ENCODE measurements around the gene ANKRD17. TPM values are rescaled to one million over a fixed set of nuclear protein-coding genes. Genes with fewer than 3 reads are reported as not detected.

Gene ANKRD17
- total and polyA plus RNA-seq, 9 of the 15 experiments (the other 6 are each of a cell fraction or from before 2014, with no cell fraction given) = 25.5 to 86.9 (median 52.2) TPM

DNA sequence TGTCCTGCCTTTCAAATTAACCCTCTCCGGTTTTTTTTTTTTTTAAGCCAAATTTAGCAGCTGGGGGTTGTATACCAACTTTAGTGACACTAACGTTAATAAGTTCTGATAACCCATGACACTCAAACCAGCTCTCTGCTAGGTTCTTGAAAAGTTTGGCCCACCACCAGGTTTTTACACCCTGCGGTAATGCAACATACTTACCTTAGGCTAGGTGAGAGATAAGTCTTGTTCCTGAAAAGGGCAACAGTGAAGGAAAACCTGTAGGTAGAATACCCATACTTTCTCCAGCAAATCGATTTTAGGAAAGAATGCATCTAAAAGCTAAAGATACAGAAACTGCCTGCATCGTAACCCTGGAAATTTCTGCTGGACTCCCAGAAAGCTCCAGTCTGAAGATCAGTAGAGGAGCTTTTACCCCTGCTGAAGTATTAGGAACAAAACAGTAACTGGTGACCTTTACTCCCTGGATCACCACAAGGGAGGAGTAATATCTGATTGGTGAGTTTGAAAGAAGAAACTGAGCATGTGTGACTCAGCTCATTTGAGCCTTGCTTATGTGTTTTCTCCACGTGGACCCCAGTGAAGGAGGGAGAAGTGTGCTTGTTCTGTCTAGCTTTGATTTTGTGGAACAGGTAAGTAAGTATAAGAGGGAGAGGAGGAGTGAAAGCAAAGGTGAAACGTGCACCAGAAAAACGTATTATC lies 154.6 kb downstream of the ANKRD17 start (continued):
- TF ChIP-seq ZBTB8A (IDR thresholded peaks at IDR 0.05; ENCODE audit: partially characterized antibody) (no peak), ZFP1 (CRISPR knock-in tag; IDR thresholded peaks at IDR 0.05) (no peak), HDGF (IDR thresholded peaks at IDR 0.05) (no peak), PHB (CRISPR knock-in tag; IDR thresholded peaks at IDR 0.05) (no peak), HNRNPL (IDR thresholded peaks at IDR 0.05; ENCODE audit: low read depth, low read length) (no peak), PHF20 (IDR thresholded peaks at IDR 0.05; ENCODE audit: partially characterized antibody) (no peak), HMGXB4 (CRISPR knock-in tag; IDR thresholded peaks at IDR 0.05) (no peak), PKNOX1 (IDR thresholded peaks at IDR 0.05) (no peak), PHF8 (IDR thresholded peaks at IDR 0.05; ENCODE audit: borderline replicate concordance, low read length) (no peak), MAFK (IDR thresholded peaks at IDR 0.05; ENCODE audit: low read length) (peak; percentile 60; the same call in 1 of the 2 replicates), ZFP36 (IDR thresholded peaks at IDR 0.05; ENCODE audit: low read depth, low read length, partially characterized antibody) (no peak), DPF2 (IDR thresholded peaks at IDR 0.05) (peak; percentile 60), KAT7 (CRISPR knock-in tag; IDR thresholded peaks at IDR 0.05; ENCODE audit: borderline replicate concordance) (no peak), EP300 (IDR thresholded peaks at IDR 0.05; ENCODE audit: low read length) (no peak), CHCHD3 (CRISPR knock-in tag; IDR thresholded peaks at IDR 0.05) (no peak), CAMTA2 (CRISPR knock-in tag; conservative IDR thresholded peaks at IDR 0.05) (no peak), PTRF (tag; IDR thresholded peaks at IDR 0.05) (no peak), MAZ (CRISPR knock-in tag; conservative IDR thresholded peaks at IDR 0.05 in 1 of 2, IDR thresholded peaks at IDR 0.05 in 1 of 2) (no peak), CCNT2 (IDR thresholded peaks at IDR 0.05; ENCODE audit: borderline replicate concordance, extremely low read depth, insufficient read length, low read depth, low read length) (no peak), MEF2D (tag; conservative IDR thresholded peaks at IDR 0.05; ENCODE audit: low read depth) (no peak)
- TF ChIP-seq, protein P1, sequence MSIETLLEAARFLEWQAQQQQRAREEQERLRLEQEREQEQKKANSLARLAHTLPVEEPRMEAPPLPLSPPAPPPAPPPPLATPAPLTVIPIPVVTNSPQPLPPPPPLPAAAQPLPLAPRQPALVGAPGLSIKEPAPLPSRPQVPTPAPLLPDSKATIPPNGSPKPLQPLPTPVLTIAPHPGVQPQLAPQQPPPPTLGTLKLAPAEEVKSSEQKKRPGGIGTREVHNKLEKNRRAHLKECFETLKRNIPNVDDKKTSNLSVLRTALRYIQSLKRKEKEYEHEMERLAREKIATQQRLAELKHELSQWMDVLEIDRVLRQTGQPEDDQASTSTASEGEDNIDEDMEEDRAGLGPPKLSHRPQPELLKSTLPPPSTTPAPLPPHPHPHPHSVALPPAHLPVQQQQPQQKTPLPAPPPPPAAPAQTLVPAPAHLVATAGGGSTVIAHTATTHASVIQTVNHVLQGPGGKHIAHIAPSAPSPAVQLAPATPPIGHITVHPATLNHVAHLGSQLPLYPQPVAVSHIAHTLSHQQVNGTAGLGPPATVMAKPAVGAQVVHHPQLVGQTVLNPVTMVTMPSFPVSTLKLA (conservative IDR thresholded peaks at IDR 0.05) = peak; percentile 83 to 84
- TF ChIP-seq, protein P2, sequence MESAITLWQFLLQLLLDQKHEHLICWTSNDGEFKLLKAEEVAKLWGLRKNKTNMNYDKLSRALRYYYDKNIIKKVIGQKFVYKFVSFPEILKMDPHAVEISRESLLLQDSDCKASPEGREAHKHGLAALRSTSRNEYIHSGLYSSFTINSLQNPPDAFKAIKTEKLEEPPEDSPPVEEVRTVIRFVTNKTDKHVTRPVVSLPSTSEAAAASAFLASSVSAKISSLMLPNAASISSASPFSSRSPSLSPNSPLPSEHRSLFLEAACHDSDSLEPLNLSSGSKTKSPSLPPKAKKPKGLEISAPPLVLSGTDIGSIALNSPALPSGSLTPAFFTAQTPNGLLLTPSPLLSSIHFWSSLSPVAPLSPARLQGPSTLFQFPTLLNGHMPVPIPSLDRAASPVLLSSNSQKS (CRISPR knock-in tag; IDR thresholded peaks at IDR 0.05) = no peak
